ENCODE data around the gene TEX48.

TEX48 gene

DNA sequence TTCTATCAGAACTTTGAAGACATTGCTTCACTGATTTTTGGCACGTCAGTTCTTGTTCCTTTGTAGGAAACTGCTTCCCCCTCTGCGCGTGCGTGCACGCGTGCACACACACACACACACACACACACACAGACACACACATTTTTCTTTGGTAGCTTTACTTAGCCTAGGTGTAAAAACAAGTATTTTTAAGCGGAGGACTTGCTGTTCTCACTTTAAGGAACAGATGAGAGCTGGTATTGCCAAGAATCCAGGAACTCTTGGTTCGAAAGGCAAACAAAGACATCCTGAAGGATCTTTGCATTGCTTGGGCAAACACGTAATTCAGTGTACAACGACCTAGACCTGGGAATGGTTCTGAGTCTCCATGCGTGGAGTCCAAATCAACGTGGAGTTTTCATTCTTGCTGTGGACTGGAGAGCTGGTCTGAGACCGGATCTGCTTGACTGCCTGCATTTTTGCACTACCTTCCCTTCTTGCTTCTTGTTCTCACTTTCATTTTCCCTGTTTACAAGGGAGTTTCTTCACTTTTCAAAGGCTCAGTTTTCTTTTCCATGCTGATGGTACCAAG lies 62.7 kb downstream of the TEX48 start:
- no peak for DNase-seq

DNA sequence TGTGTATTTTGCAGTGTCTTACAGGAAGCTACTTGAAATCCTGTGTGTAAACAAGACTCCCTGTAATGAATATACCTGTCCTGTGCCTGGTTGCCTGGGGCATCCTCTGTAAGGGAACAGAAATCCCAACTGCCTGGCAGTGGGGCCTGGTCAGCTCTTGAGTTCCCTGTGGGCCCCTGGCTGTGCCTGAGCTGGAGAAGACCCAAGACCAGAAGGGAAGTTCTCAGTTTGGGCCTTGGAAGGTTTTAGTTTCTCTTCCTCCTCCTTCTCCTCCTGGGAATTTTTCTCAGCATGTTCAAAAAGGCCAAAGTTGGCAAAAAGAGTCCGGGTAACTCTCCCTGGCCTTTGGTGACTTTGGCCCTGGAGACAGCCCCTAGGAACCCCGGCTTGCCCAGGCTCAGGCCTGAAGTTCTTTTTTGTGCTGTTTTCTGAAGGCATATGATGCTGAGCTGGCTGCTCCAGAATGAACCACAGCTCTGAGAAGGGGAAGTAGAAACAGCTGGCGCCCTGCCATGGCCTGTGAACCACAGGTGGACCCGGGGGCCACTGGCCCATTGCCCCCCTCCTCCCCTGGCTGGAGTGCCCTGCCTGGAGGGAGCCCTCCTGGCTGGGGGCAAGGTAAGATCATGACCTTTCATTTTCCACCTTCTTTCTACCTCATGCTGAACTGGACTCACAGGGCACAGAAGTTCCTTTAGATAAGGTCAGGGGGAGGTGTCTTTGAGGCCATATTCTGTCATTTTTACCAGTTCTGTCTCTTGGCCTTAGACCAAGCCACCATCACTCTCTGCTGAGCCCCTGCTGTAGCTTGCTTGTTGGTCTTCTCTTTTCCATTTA lies 65.1 kb downstream of the TEX48 start:
- no peak for DNase-seq
